ENCODE results near the gene FKBP1A. TPM values are rescaled to one million over a fixed set of nuclear protein-coding genes. Genes with fewer than 3 reads are reported as not detected.

FKBP1A gene
- total RNA-seq, 1 experiment from 2014 or later, result 196 TPM

DNA sequence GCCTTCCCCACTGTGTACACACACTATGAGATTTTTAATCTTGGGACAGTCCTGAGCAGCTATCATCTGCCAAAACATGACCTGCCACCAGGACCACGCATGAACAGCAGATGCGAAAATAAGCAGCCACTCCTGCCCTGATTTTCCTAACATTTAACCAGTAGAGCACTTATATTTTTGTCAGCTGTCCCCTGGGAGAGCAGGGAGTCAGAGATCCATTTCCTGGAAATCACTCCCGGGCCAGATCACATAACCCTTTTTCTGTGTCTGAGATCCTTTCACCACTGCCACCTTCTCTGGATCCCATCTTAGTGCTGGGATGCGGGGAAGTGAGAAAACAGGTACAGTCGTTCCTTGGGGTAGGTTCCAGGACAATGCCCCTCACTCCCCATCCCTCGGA, 69.6 kb downstream of the FKBP1A start:
- Histone ChIP-seq H3K14ac (ENCODE audit: insufficient read depth, low read length) (no peak overlapping the region), H4K20me1 (ENCODE audit: control insufficient read depth, insufficient read depth, insufficient read length) (no peaks in the 10 kb centered on the region), H3K4me1 (ENCODE audit: insufficient read depth, low read length) (0 out of 2 replicates have a peak, but pooled peaks cover 4% of the 10 kb centered on the region), H2BK20ac (ENCODE audit: low read depth, low read length, poor library complexity, severe bottlenecking) (no peak overlapping the region), H3K4me2 (ENCODE audit: insufficient read depth, insufficient read length, low read length) (no peak overlapping the region), H3K9ac (ENCODE audit: extremely low read depth, insufficient read length, low read length) (no peak overlapping the region), H4K91ac (ENCODE audit: insufficient read length, low read depth, low read length) (no peak overlapping the region), H3K27ac (ENCODE audit: insufficient read length, low read depth, low read length) (no peak overlapping the region), H3K9me3 (ENCODE audit: control insufficient read depth, low read depth, low read length) (no peaks in the 10 kb centered on the region), H2AFZ (ENCODE audit: low read length) (no peak overlapping the region), H3K27me3 (ENCODE audit: insufficient read depth, low read length) (no peaks in the 10 kb centered on the region), H4K5ac (ENCODE audit: insufficient read length, low read depth, low read length) (no peak overlapping the region), H3K79me1 (ENCODE audit: insufficient read depth, low read depth, low read length, poor library complexity, severe bottlenecking) (peaks cover 11% of the 10 kb centered on the region), H3K79me2 (ENCODE audit: insufficient read depth, low read length) (peaks cover 6% of the 10 kb centered on the region; the same call in 1 of the 2 replicates), H2BK120ac (ENCODE audit: low read depth, low read length, poor library complexity, severe bottlenecking) (no peak overlapping the region), H2AK5ac (ENCODE audit: insufficient read length, low read length) (no peak overlapping the region), H2BK5ac (ENCODE audit: insufficient read length, low read length) (no peak overlapping the region), H3K23ac (ENCODE audit: insufficient read length, low read depth, low read length) (no peak overlapping the region), H3T11ph (ENCODE audit: low read length) (no peak overlapping the region), H2BK15ac (ENCODE audit: low read depth, low read length) (no peak overlapping the region), H3K4ac (ENCODE audit: low read depth, low read length) (no peak overlapping the region), H3K56ac (ENCODE audit: insufficient read length, low read depth, low read length) (no peak overlapping the region), H2BK12ac (ENCODE audit: insufficient read length, low read depth, low read length) (no peak overlapping the region), H3K18ac (ENCODE audit: insufficient read length, low read depth, low read length) (no peak overlapping the region), H4K8ac (replicated peaks; ENCODE audit: insufficient read length, low read depth, low read length) (no peak overlapping the region), H3K23me2 (ENCODE audit: insufficient read length, low read depth, low read length, poor library complexity, severe bottlenecking) (peaks cover 9% of the 10 kb centered on the region)
- H3K27me3 Mint-ChIP-seq (ENCODE audit: low read depth), result peaks cover 14% of the 10 kb centered on the region
- H3K9me3 Mint-ChIP-seq, result no peaks in the 10 kb centered on the region
- no CpG with 5 or more reads among the region's 6 CpGs for WGBS (ENCODE audit: extremely low coverage, insufficient read length, low lambda C conversion rate)
- no peak for DNase-seq
- H3K4me3 Mint-ChIP-seq, result no peak overlapping the region
- peaks cover 0 to 4% (median 0%) of the 10 kb centered on the region in 3 experiments; a peak in 2 of 7 replicates for H3K36me3 Mint-ChIP-seq (ENCODE audit: insufficient read depth in 1 of 3, low read depth in 3 of 3)
- TF ChIP-seq, protein P1, sequence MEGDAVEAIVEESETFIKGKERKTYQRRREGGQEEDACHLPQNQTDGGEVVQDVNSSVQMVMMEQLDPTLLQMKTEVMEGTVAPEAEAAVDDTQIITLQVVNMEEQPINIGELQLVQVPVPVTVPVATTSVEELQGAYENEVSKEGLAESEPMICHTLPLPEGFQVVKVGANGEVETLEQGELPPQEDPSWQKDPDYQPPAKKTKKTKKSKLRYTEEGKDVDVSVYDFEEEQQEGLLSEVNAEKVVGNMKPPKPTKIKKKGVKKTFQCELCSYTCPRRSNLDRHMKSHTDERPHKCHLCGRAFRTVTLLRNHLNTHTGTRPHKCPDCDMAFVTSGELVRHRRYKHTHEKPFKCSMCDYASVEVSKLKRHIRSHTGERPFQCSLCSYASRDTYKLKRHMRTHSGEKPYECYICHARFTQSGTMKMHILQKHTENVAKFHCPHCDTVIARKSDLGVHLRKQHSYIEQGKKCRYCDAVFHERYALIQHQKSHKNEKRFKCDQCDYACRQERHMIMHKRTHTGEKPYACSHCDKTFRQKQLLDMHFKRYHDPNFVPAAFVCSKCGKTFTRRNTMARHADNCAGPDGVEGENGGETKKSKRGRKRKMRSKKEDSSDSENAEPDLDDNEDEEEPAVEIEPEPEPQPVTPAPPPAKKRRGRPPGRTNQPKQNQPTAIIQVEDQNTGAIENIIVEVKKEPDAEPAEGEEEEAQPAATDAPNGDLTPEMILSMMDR (conservative IDR thresholded peaks at IDR 0.05), result no peak
- no peak overlapping the region for H3K27ac Mint-ChIP-seq
- peaks cover 4 to 8% of the 10 kb centered on the region in 2 experiments; a peak in 3 of 4 replicates for H3K4me1 Mint-ChIP-seq

Measured in H9 (cell line).